Activated effector memory CD4-positive, alpha-beta T cell treated with Interleukin-2 at 50 U/mL for 16 hours (primary cell): Measurements from ENCODE around the gene ABLIM2.
A peak's percentile ranks its signal among the peaks of the same experiment; 100 is the strongest.

Experiments used
- DNase-seq: peaks from one replicate; pipeline ENCODE4 v3.0.0-alpha.2; 2020

The ABLIM2 gene

DNA sequence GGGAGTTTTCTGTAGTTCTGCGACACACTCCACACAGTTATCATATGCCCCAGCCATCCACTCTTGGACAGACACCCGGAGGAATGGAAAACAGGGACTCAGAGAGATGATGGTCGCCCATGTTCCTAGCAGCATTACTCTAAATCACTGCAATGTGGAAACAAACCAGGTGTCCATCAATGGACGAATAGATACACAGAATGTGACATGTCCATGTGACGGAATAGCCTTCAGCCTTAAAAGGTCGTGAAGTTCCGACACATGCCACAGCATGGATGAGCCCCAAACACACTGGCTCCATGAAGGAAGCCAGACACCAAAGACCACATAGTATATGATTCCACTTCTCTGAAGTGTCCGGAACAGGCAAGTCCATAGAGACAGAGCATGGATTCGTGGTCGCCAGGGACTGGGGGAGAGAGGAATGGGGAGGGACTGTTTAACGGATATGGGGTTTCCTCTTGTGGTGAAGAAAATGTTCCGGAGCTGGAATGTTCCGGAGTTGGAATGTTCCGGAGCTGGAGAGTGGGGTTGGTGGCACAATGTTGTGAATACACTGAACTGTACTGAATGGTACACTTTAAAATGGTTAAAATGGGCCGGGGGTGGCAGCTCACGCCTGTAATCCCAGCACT, 190.2 kb downstream of the ABLIM2 start:
- no peak for DNase-seq

DNA sequence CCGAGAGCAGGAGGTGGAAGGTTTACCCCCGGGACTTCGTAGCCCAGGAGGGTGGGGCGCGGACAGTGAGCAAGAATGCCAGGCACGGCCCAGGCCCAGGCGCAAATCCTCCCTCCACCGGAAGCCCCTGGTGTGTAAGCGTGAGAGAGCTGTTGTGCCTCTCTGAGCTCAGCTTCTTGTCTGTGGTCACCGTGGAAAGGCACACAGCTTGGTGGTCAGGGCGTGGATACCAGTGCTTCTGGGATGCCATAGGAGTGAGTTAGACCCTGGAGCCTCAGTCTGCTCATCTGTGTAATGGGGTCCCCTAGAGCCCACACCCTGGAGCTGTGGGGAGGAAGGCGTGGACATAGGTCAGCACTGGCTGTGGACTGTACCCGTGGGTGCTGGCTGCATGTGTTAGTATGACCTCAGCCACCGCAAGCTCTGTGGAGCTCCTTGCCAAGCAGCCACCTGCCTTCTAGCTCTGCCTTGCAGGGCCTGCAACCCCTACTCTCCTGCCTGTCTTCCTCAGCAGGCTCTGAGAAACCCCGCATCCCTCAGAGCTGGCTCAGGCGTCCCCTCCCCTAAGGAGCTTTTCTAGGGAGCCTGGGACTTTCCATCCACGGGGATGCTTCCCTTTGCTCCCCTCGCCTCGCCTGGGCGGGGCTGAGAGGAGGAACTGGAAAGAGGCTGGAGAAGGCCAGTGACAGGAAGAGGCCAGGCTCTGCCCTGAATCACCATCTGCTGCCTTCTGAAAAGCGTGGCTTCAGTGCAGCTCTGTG, 190.9 kb downstream of the ABLIM2 start:
- DNase-seq, result no peak

DNA sequence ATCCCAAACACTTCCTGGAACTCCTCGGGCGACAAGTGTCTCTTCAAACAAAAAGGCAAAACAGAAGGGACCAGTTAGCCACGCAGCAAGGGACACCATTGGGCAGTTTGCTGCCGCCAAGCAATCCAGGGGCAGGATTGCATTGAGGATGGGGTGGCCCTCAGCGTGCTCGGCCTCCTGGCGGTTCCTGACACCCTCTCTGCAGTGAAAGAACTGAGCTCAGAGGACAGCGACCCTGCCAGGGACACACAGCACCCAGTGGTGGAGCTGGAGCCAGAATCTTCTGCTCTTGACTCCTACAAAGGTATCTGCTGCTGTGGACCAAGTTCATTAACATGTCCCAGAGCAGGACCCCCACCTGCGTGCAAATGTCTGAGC, 191.6 kb downstream of the ABLIM2 start:
- no peak for DNase-seq

DNA sequence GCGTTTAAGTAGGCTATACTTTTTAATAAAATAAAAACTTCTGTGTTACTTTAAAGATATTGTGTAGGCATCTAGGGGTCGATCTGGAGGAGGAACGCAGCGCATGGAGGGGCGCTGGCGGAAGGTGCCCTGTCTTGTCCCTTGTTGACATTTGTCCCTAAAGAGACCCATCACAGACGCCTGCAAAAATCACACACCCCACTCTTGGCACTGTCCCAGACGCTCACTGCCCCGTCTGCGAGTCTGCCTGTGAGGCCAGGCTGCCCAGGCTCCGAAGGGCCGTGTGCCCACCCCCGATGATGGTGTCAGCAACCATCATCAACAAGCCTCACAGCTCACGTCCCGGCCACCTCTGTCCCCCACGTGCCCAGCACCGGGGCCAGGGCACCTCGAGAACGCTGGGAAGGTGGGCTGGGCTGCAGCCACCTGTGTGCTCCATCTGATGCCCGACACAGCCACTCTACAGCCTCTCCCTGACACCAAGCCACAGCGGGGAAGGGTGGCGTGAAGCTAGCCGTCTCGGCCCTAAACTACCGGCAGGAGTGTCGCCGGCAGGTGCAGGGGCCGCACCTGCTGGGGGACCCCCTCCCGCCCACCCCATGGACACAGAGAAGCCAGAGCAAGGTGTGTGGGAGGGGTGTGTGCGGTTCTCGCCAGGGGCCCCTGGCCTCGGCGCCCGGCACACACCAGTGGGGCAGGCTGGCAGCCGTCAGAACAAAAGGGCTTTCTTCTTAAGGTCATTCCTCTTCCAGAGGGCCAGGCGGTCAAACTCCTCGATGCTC, 192.1 kb downstream of the ABLIM2 start:
- no peak for DNase-seq

DNA sequence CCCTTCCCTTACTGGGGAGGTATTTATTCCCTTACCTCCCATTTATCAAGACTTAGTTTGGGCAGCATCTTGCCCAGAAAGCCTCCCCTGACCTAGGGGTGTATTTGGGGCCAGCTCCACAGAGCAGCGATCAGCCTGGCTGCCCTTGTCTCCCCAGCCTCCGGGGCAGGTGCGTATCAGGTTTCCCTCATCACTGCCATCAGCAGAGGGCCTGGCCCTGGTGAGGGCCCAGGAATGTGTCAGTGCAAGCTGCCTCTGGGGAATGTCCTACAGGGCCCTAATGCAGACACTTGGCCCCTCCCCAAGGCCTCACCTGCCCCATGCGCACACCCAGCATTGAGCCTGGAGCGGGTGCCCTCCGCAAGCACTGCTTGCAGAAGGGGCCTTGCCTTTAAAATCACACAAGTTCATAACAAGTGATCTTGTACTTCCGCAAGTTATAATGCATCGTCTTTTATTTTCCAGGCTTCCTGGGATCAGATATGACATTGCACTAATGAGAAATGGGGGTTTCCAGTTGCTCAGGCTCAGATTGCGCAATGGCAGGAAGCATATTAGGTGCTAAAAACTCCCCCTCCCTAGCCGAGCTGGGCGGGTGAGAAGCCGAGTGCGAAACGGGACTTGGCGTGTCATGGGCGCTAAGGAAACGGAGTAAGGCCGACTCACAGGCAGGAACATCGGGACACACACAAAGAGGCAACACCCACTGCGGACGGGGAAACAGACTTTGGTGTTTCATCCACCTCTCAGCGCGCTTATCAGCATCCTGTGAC, 193.5 kb downstream of the ABLIM2 start:
- DNase-seq, result no peak

DNA sequence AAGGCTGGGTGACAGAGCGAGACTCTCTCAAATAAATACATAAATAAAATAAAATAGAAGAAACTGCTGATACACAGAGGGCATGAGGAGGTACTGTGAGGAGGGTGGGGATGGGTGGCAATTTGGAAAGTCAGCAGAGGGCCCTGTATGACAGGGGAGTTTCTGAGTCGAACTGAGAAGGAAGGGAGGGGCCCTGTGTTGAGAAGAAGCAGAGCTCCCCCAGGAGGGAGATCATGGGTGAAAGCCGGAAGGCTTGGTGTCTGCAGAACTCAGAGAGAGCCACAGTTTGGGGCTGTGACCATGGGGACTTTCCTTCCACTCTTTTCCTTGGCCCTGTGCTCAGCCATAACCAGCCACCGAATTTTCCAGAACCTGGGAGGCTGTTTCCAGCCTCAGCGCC, 194.2 kb downstream of the ABLIM2 start:
- DNase-seq, result peak; percentile 38

DNA sequence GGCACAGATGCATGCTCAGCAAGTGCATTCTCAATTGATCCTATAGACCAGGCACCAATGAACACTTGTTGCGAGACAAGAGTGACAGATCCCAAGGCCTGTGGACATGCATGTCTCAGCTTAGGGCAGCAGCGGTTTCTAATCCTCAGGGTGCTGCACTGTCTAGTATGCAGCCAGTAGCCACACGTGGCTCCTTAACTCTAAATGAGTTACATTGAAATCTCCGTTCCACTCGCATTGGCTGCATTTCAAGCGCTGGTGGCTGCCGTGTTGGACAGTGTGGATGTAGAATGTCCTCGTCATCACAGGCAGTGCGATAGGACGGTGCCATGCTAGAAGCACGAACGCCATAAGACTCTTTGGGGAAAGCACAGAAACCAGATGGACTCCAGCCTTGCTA, 194.9 kb downstream of the ABLIM2 start:
- DNase-seq, result no peak

DNA sequence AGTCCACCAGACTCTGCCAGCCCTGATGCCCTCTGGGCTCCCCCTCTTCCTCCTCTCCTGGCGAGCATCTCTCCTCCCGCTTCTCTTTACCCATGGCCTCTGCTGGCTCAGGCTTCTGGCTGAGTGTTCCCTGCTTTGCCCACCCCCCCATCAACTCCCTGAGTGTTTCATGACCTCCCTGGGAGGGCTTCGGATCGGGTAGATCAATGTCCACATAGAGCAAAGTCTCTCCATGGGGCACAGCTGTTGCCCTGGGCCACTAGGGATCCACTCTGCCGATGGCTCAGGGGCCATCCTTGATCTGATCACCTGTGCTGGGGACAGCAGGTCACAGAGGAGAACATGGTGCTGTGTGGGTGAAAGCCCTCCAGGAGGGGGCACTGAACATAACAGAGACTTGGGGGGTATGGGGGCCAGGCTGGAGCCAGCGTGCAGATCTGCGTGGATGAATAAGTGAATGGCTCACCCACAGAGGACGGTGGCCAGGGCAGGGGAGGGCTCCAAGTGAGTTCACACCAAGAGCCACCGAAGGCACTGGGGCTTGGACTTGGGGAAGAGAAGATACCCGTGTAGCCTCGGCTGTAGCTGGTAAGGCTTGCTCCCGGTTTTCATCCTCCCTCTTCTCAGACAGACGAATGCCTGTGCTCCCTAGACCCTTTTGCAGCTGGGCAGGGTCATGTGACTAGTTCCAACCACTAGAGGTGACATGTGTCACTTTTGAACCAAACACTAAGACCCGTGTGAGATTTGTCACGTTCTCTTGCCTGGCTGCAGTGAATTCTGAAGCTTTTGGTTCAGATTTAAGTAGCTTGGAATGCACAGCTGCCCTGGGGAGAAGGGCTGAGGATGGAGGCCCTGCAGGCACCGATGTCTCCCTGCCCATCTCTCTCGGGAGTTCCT, 195.8 kb downstream of the ABLIM2 start:
- DNase-seq, result no peak

DNA sequence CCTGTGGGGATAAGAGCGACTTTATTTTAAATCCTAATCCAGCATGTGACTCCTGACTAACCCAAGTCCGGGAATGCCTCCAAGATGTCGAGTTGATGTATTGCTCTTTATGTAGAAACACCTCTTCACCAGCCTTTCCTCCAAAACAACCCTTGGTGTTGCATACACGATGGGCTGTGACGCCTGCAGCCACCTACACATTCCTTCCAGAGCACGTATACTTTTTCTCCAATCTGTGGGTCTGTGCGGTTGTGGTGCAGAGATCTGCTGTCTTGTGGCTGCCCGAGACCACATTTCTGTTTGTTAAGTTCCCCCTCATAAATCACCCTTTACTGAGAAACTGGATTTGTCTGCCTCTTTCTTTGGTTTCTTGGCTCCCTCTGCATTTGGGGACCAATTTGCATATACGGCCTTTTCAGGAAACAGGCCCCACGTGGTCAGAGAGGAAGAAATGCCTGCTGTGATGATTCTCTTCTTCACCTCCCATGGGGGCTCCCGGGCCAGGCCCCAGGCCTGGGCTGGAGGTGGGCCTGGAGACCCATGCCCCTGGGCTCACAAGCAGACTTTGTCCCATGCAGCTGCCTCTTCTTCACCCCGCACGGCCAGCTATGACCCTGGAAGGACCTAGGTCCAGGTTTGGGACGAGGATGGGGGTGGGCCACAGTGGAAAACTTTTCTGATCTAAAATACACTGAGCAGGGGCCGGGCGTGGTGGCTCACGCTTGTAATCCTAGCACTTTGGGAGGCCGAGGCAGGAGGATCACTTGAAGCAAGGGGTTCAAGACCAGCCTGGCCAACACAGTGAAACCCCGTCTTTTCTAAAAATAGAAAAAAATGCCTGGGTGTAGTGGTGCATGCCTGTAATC, 197.6 kb downstream of the ABLIM2 start:
- DNase-seq, result no peak

DNA sequence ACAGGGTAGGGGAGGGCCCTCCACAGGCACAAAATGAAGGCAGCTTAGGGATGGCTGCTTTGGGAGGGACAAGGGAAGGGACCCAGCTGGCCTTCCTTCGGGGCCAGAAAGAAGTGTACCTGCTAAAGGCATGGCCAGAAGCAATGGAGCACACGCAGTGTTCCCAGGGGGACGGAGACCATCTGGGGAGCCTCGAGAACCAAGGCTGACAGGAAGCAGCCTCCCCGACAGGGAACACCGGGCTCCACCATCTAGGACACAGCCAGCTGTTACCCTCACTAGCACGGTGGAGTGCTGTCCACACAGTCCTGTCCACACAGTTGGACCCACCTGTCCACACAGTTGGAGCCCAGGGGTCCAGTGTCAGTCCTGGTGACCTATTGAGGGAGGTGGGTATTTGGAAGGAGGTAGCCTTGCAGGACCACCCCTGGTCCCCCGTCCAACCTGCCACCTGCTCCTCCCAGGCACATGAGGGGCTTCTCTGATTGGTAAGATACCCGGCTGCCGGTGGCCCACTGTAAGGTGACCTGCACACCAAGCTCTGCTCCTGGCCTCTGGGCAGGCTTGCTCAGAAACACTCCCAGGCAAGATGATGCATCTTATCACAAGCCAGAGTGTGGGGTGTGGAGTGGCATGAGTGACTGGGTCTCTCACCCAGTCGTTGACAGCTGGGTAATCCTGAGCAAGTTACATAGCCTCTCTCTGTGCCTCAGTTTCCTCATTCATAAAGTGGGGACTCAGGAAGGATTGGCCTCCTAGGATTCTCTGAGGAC, 198.4 kb downstream of the ABLIM2 start:
- no peak for DNase-seq

DNA sequence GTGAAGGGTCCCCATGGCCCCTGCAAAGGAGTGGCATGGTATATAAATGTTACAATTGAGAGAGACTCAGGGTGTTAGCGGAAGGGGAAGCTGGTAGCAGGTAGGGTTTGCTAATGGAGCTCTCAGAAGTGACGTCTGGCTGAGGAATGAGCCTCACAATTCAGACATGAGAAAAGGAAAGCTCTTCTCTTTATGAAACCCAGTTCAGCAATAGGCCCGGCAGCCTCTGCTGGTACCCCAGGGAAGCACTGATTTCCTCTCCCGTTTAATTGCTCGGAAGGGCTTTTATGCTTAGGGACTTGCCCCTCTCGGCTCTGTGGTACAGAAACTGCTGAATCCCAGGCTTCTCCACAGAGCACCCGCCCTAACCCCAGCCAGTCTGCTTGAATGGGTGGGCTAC, 199.5 kb downstream of the ABLIM2 start:
- no peak for DNase-seq

DNA sequence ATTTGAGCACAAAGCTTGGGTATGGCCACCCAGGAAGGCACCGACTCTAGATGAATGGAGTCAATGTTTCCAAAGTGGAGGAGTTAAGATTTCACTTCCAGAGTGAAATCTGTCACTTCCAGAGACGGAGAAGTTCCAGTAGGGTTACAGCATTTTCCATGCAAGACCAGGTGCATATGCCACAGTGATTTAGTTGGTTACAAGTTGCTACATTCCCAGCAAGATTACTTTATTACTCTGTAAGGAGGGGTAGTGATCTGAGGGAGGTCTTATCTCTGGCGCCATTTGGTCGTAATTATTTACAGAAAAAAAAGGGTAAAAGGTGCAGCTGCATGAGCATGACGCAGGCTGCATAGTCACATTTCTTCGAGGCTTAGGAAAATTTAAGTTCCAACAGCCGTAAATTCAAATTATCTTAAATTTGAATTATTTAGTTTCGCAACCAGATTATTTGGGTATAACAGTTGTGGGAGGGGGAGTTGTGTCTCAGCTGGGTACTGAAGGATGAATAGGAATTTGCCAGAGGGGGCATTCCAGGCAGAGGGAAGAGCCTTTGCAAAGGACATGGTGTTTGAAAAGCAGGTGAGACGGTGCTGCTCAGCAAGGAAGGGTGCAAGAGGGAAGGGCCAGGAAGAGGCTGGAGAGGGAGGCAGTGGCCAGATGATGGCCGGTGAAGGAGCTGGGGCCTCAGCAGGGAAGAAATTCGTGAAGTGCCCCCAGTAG, 201.5 kb downstream of the ABLIM2 start:
- no peak for DNase-seq

DNA sequence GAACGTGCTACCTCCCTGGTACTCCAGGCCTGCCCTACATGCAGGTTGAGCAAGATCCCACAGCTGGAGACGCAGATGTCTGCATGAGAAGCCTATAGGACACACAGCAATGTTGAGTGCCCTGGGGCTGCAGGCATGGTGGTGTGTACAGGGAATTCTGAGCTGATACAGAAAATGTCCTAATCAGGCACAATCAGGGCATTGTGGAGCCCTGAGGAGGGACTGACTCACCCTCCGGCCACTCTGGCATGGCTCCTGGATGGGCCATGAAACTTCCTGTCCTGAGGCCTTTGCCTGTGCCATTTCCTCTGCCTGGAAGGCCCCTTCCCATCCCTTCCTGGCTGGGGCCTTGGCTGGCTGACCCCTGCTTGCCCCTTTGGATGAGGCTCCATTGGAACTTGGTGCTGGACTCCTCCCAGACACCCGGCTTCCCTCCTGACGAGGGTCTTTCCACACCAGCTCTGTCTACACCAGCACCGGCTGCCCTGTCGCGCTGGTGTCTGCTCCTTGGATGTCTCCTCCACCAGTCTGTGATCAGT, 202.3 kb downstream of the ABLIM2 start:
- no peak for DNase-seq

DNA sequence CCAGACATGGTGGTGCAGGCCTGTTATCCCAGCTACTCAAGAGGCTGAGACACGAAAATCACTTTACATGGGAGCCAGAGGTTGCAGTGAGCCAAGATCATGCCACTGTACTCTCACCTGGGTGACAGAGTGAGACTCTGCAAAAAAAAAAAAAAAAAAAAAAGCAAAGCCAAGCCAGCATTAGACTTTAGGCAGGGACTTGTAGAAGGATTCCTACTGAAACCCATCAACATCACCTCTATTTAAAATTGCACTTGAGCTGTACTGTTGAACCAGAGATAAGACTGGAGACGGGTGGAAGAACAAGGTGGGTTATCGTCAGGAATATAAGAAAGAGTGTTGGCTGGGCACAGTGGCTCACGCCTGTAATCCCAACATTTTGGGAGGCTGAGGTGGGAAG, 203.2 kb downstream of the ABLIM2 start:
- no peak for DNase-seq

DNA sequence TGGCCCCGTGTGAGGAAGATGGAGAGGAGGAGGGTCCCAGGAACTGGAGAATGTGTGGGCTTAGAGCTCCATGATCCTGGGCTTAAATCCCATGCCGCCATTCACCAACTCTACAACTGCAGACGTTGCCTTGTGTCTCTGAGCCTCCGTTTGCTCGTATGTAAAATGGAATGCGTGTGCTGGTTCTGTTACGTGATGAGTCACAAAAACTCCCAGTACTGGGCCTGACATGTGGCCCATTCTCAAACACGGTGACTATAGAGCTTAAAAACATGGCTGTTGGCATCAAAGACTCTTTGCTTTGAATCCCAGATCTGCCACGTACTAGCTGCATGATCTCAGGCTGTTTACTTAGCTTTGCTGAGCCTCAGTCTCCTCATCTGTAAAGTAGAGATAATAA, 206.0 kb downstream of the ABLIM2 start:
- no peak for DNase-seq

DNA sequence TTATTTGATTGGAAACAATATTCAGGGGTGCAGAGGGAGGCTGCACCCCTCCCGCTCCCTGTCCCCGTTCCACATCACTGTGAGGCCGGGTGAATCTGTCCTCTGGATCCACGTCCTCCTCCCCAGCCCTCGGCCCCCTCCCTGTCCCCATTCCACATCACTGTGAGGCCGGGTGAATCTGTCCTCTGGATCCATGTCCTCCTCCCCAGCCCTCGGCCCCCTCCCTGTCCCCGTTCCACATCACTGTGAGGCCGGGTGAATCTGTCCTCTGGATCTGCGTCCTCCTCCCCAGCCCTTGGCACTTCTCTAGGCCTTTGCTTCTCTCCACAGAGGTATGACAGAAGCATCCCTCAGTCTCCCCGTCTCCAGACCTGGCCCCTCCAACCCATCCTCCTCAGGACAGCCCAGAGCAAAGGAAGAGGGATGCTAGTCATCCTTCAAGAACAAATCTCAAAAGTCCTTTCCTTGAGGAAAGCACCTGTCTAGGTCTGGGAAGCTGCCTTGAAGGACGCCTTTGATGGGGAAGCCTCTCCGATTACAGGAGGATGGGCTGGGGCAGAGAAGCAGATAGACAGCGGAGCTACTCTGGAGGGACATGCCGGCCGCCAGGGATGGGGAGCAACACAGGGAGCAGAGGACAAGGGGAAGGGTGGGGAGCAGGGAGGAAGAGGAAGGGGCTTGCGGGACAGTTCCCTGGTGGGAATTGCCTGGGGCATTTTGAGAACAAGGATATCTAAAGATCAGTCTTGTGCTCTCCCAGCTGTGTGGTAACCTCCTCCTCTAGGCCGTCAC, 208.1 kb downstream of the ABLIM2 start:
- DNase-seq, result no peak

DNA sequence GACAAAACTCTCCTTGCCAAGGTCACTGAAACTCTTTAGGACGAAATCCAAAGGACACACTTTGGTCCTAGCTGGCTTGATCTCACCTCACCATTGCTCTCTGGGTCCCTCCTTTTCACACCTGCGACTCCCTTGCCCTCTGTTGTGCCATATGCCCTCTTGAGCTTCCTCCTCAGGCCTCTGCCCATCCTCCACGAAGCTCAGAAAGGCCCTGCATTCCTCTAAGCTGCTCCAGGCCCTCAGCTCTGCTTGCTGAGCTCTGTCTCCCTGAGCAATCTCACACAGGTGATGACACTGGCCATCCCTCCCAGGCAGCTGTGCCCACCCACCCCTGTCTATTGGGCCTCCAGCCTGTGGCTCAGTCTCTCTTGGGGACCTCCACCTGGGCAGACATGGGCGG, 208.9 kb downstream of the ABLIM2 start:
- DNase-seq, result no peak

DNA sequence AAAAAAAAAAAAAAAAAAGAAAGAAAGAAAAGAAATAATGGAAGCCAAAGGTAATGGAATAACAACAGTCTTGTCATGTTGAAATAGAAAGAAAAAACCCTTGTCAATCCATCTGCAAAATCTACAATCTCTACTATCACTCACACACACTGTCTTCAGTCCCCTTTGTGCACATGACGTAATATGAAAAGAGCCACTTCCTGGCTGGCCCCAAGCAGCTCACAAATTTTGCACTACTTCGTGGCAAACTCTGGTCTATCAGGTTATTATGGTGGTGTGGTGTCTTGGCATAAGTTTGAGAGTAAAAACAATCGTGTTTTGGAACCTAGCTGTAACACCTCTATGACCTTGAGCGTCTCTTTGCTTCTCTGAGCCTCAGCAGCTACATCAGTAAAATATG, 210.7 kb downstream of the ABLIM2 start:
- DNase-seq, result no peak
